ENCODE measurements around the gene NEDD4. TPM values are rescaled to one million over a fixed set of nuclear protein-coding genes. Genes with fewer than 3 reads are reported as not detected.

Gene NEDD4
- total and polyA plus RNA-seq, 2 experiments from 2014 or later, result 11.0 to 21.8 TPM

- Histone ChIP-seq H3K4me3 (no peak overlapping the region), H3K4me2 (ENCODE audit: unreplicated experiment) (no peak overlapping the region), H3K27ac (no peak overlapping the region), H3K9me2 (ENCODE audit: insufficient read depth) (no peaks in the 10 kb centered on the region), H2AFZ (no peak overlapping the region), H3K9me3 (ENCODE audit: low read depth) (no peaks in the 10 kb centered on the region), H3K27me3 (replicated peaks; ENCODE audit: insufficient read depth) (no peaks in the 10 kb centered on the region), H3K9ac (no peak overlapping the region), H4K20me1 (ENCODE audit: insufficient read depth) (no peaks in the 10 kb centered on the region), H3F3A (ENCODE audit: insufficient read depth) (peaks cover under 1% of the 10 kb centered on the region; the same call in 1 of the 2 replicates), H3K4me1 (ENCODE audit: insufficient read depth) (peaks cover 24% of the 10 kb centered on the region), H3K79me2 (ENCODE audit: insufficient read depth) (peaks cover 75% of the 10 kb centered on the region), H3K36me3 (ENCODE audit: low read depth) (no peaks in the 10 kb centered on the region)
- DNase-seq, result no peak
- 82 to 92% methylated on average over 3 of the region's 3 CpGs for WGBS, 2 experiments (ENCODE audit: low coverage in 1 of 2, low lambda C conversion rate in 2 of 2, missing lambda C conversion rate in 2 of 2)
- in situ Hi-C loops (cut with MboI), result no loop called here
- TF ChIP-seq EZH2 (IDR thresholded peaks at IDR 0.05; ENCODE audit: insufficient read depth, poor library complexity, severe bottlenecking) (no peak), EZH2phosphoT487 (IDR thresholded peaks at IDR 0.05; ENCODE audit: insufficient read depth, low read depth) (no peak)
These were observed 93.4 kb downstream of the NEDD4 start for GRCh38 chr15:55900019-55900418.

GRCh38 chr15:55899537-55899936 is 93.9 kb downstream of the NEDD4 start:
- WGBS, 2 experiments (ENCODE audit: low coverage in 1 of 2, low lambda C conversion rate in 2 of 2, missing lambda C conversion rate in 2 of 2), result 69 to 76% methylated on average over 1 of the region's 1 CpG
- Histone ChIP-seq H3K9ac (no peak overlapping the region), H3K36me3 (ENCODE audit: low read depth) (no peaks in the 10 kb centered on the region), H4K20me1 (ENCODE audit: insufficient read depth) (no peaks in the 10 kb centered on the region), H3K27me3 (replicated peaks; ENCODE audit: insufficient read depth) (no peaks in the 10 kb centered on the region), H3K79me2 (ENCODE audit: insufficient read depth) (peaks cover 75% of the 10 kb centered on the region), H2AFZ (no peak overlapping the region), H3K9me2 (ENCODE audit: insufficient read depth) (no peaks in the 10 kb centered on the region), H3K27ac (no peak overlapping the region), H3K4me1 (ENCODE audit: insufficient read depth) (peaks cover 24% of the 10 kb centered on the region), H3F3A (ENCODE audit: insufficient read depth) (no peaks in the 10 kb centered on the region), H3K9me3 (ENCODE audit: low read depth) (no peaks in the 10 kb centered on the region), H3K4me3 (no peak overlapping the region), H3K4me2 (ENCODE audit: unreplicated experiment) (no peak overlapping the region)
- DNase-seq, result no peak
- TF ChIP-seq EZH2phosphoT487 (IDR thresholded peaks at IDR 0.05; ENCODE audit: insufficient read depth, low read depth) (no peak), EZH2 (IDR thresholded peaks at IDR 0.05; ENCODE audit: insufficient read depth, poor library complexity, severe bottlenecking) (no peak)
- in situ Hi-C loops (cut with MboI), result no loop called here

- Histone ChIP-seq H3K4me2 (ENCODE audit: unreplicated experiment) (peak overlapping the region; percentile 12), H3F3A (ENCODE audit: insufficient read depth) (no peaks in the 10 kb centered on the region), H3K4me1 (ENCODE audit: insufficient read depth) (peaks cover 18% of the 10 kb centered on the region), H4K20me1 (ENCODE audit: insufficient read depth) (no peaks in the 10 kb centered on the region), H3K9me3 (ENCODE audit: low read depth) (no peaks in the 10 kb centered on the region), H3K9ac (no peak overlapping the region), H3K27me3 (replicated peaks; ENCODE audit: insufficient read depth) (no peaks in the 10 kb centered on the region), H2AFZ (peak overlapping the region; percentile 54), H3K79me2 (ENCODE audit: insufficient read depth) (peaks cover 75% of the 10 kb centered on the region), H3K36me3 (ENCODE audit: low read depth) (no peaks in the 10 kb centered on the region), H3K4me3 (no peak overlapping the region), H3K9me2 (ENCODE audit: insufficient read depth) (no peaks in the 10 kb centered on the region), H3K27ac (peak overlapping the region; percentile 26; the same call in 1 of the 2 replicates)
- WGBS, 2 experiments (ENCODE audit: low coverage in 1 of 2, low lambda C conversion rate in 2 of 2, missing lambda C conversion rate in 2 of 2), result 40 to 45% methylated on average over 6 of the region's 6 CpGs
- TF ChIP-seq EZH2 (IDR thresholded peaks at IDR 0.05; ENCODE audit: insufficient read depth, poor library complexity, severe bottlenecking) (no peak), EZH2phosphoT487 (IDR thresholded peaks at IDR 0.05; ENCODE audit: insufficient read depth, low read depth) (no peak)
- DNase-seq, result peak; percentile 66
- in situ Hi-C loops (cut with MboI), result no loop called here
These were observed 95.7 kb downstream of the NEDD4 start for GRCh38 chr15:55897560-55898336.

GRCh38 chr15:55894399-55894965 is 98.9 kb downstream of the NEDD4 start:
- no peaks in the 10 kb centered on the region for H3F3A ChIP-seq (ENCODE audit: insufficient read depth)
- no peaks in the 10 kb centered on the region for H3K36me3 ChIP-seq (ENCODE audit: low read depth)
- no peak overlapping the region for H3K4me2 ChIP-seq (ENCODE audit: unreplicated experiment)
- no peaks in the 10 kb centered on the region for H4K20me1 ChIP-seq (ENCODE audit: insufficient read depth)
- peaks cover 8% of the 10 kb centered on the region for H3K4me1 ChIP-seq (ENCODE audit: insufficient read depth)
- H2AFZ ChIP-seq, result no peak overlapping the region
- H3K9me2 ChIP-seq (ENCODE audit: insufficient read depth), result no peaks in the 10 kb centered on the region
- H3K9ac ChIP-seq, result no peak overlapping the region
- in situ Hi-C loops (cut with MboI), result no loop called here
- 99 to 100% methylated on average over 3 of the region's 3 CpGs for WGBS, 2 experiments (ENCODE audit: low coverage in 1 of 2, low lambda C conversion rate in 2 of 2, missing lambda C conversion rate in 2 of 2)
- H3K9me3 ChIP-seq (ENCODE audit: low read depth), result no peaks in the 10 kb centered on the region
- DNase-seq, result no peak
- H3K27ac ChIP-seq, result no peak overlapping the region
- H3K27me3 ChIP-seq (replicated peaks; ENCODE audit: insufficient read depth), result no peaks in the 10 kb centered on the region
- H3K4me3 ChIP-seq, result no peak overlapping the region
- TF ChIP-seq EZH2phosphoT487 (IDR thresholded peaks at IDR 0.05; ENCODE audit: insufficient read depth, low read depth), result no peak
- no peak for TF ChIP-seq EZH2 (IDR thresholded peaks at IDR 0.05; ENCODE audit: insufficient read depth, poor library complexity, severe bottlenecking)
- peaks cover 70% of the 10 kb centered on the region for H3K79me2 ChIP-seq (ENCODE audit: insufficient read depth)

All from GM23248 (cell line).